Measurements from ENCODE around the gene ICA1L.

The ICA1L gene

GRCh38 chr2:202782940-202783558 is 88.5 kb downstream of the ICA1L start:
- DNase-seq (ENCODE audit: low read depth): no peak

- peak; percentile 12 for DNase-seq (ENCODE audit: low read depth)
Measured at GRCh38 chr2:202780514-202781021, 91.0 kb downstream of the ICA1L start.

- DNase-seq (ENCODE audit: low read depth): no peak
Measured at GRCh38 chr2:202778217-202778616, 93.3 kb downstream of the ICA1L start.

- DNase-seq (ENCODE audit: low read depth): no peak
Measured at GRCh38 chr2:202774104-202774503, 97.5 kb downstream of the ICA1L start.

- no peak for DNase-seq (ENCODE audit: low read depth)
Measured at GRCh38 chr2:202773301-202773973, 98.1 kb downstream of the ICA1L start.

GRCh38 chr2:202771741-202772460 is 99.7 kb downstream of the ICA1L start:
- no peak for DNase-seq (ENCODE audit: low read depth)

GRCh38 chr2:202771336-202771735 is 100.2 kb downstream of the ICA1L start:
- DNase-seq (ENCODE audit: low read depth): no peak

- no peak for DNase-seq (ENCODE audit: low read depth)
Measured at GRCh38 chr2:202769201-202769600, 102.4 kb downstream of the ICA1L start.

- DNase-seq (ENCODE audit: low read depth): no peak
Measured at GRCh38 chr2:202768273-202768672, 103.3 kb downstream of the ICA1L start.

GRCh38 chr2:202765436-202765835 is 106.1 kb downstream of the ICA1L start:
- DNase-seq (ENCODE audit: low read depth): no peak

- no peak for DNase-seq (ENCODE audit: low read depth)
Measured at GRCh38 chr2:202764991-202765390, 106.6 kb downstream of the ICA1L start.

- DNase-seq (ENCODE audit: low read depth): no peak
Measured at GRCh38 chr2:202763916-202764315, 107.7 kb downstream of the ICA1L start.

- DNase-seq (ENCODE audit: low read depth): no peak
Measured at GRCh38 chr2:202762556-202762955, 109.0 kb downstream of the ICA1L start.

GRCh38 chr2:202760848-202761247 is 110.7 kb downstream of the ICA1L start:
- no peak for DNase-seq (ENCODE audit: low read depth)

- no peak for DNase-seq (ENCODE audit: low read depth)
Measured at GRCh38 chr2:202758604-202759003, 113.0 kb downstream of the ICA1L start.

- DNase-seq (ENCODE audit: low read depth): no peak
Measured at GRCh38 chr2:202758128-202758527, 113.4 kb downstream of the ICA1L start.

- DNase-seq (ENCODE audit: low read depth): no peak
Measured at GRCh38 chr2:202757339-202757738, 114.2 kb downstream of the ICA1L start.

- no peak for DNase-seq (ENCODE audit: low read depth)
Measured at GRCh38 chr2:202756598-202756997, 115.0 kb downstream of the ICA1L start.

GRCh38 chr2:202754936-202755335 is 116.6 kb downstream of the ICA1L start:
- no peak for DNase-seq (ENCODE audit: low read depth)

GRCh38 chr2:202752071-202752470 is 119.5 kb downstream of the ICA1L start:
- no peak for DNase-seq (ENCODE audit: low read depth)

GRCh38 chr2:202750763-202751427 is 120.7 kb downstream of the ICA1L start:
- DNase-seq (ENCODE audit: low read depth): no peak

- no peak for DNase-seq (ENCODE audit: low read depth)
Measured at GRCh38 chr2:202749477-202749876, 122.1 kb downstream of the ICA1L start.

- DNase-seq (ENCODE audit: low read depth): no peak
Measured at GRCh38 chr2:202743613-202744012, 128.0 kb downstream of the ICA1L start.
